NCI-H774 (cell line): Measurements from ENCODE around the gene AMZ1.

ENCODE experiments used
- DNase-seq: peaks from one replicate; lab custom pipeline; 2025; lab: John Stamatoyannopoulos, UW

The AMZ1 gene

DNA sequence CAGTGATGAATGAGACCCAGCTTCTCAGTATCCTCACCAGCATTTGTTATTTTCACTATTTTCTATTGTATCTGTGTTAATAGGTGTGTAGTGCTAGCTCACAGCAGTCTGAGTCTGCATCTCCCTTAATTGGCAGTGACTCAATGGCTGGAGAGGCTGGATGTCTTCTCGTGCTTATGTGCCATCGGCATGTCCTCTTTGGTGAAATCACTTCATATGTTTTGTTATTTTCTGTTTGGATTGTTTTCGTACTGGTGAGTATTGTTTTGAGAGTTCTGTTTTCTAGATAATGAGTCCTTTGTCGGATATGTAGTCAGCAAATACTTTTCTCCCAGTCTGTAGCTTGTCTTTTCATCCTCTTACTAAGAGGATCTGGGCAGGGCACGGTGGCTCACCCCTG lies 66.1 kb downstream of the AMZ1 start:
- DNase-seq, result no peak

- no peak for DNase-seq
Measured at GRCh38 chr7:2754912-2755311, 66.9 kb downstream of the AMZ1 start.

GRCh38 chr7:2755531-2755930 lies 67.5 kb downstream of the AMZ1 start:
- no peak for DNase-seq

GRCh38 chr7:2757361-2757903 lies 69.4 kb downstream of the AMZ1 start:
- no peak for DNase-seq

DNA sequence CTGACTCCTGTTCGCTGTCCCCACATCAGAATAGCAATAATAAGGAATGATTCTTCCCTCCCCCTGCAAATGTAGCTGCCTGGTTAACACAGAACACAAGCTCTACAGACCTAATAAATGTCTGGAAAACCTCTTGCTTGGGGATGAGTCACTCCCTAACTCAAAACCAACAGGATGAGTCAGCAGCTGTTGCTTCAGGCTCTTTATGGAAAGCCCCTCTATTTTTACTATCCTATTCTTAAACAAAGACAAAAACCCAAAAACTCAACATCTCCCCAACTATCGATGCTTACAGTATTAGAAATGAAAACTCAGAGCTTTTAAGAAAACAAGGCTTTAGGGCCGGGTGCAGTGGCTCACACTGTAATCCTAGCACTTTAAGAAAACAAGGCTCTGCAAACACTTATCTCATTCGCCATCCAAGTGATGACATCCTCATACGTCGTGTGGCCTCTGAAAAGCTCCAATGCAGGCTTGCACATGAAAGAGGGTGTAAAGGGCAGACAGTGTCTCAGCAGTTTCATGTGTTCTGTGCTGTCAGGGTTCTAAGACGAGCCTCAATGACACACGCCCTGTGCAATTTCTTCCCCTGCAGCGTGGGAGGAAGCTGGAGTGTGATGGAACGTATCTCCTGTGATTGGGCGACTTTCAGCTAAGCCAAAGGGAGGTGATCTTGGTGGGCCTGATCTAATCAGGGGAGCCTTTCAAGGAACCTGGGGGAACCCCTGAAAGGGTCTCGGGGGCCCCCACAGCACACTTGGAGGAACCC lies 70.1 kb downstream of the AMZ1 start:
- peak; percentile 28 for DNase-seq

DNA sequence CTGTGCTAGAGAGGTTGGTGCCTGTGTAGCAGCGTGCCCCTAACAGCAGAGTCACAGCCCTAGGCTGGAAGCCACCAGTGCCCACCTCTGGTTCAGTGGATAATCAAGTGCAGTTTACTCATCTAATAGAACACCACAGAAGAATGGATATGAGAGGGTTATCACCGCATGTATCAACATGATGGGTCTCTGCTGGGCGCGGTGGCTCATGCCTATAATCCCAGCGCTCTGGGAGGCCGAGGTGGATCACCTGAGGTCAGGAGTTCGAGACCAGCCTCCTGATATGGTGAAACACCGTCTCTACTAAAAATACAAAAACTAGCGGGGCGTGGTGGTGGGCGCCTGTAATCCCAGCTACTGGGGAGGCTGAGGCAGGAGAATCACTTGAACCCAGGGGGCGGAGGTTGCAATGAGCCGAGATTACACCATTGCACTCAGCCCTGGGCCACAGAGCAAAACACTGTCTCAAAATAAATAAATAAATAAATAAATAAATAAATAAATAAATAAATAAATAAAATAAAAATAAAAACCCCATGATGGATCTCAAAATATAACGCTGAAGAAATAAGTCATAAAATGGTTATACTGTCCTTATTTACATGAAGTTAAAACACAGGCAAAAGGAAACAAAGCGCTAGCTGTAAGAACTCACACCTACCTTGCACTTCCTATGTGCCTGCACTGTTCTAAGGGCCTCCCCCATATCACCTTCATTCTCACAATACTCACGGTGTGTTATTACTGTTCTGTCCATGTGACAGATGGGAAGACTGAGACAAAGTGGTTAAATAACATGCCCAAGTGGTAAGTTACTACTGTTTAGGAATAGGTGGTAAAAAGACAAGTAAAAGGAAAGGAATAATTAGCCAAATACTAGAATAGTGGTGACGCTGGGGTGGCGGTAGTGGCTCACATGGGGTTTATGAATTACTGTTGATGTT lies 70.9 kb downstream of the AMZ1 start:
- no peak for DNase-seq

DNA sequence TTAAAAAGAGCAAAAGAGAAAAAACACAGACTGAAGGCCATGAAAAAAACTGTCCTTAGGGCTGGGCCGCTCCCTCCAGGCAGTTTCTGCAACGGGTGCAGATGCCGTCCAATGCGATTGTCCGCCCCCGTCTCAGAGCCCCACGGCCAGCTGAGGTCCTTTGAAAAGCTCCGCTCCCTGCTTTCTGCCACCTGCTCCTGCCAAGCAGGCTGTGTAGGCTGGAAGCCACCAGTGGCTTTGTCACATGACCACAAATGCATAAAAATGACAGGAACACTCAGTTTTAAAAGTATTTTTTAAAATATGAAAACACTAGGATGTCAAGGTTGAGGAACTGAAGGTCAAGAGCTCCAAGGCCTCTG lies 71.7 kb downstream of the AMZ1 start:
- DNase-seq, result peak; percentile 58

- peak; percentile 58 for DNase-seq
Measured at GRCh38 chr7:2760098-2760889, 72.3 kb downstream of the AMZ1 start.

DNA sequence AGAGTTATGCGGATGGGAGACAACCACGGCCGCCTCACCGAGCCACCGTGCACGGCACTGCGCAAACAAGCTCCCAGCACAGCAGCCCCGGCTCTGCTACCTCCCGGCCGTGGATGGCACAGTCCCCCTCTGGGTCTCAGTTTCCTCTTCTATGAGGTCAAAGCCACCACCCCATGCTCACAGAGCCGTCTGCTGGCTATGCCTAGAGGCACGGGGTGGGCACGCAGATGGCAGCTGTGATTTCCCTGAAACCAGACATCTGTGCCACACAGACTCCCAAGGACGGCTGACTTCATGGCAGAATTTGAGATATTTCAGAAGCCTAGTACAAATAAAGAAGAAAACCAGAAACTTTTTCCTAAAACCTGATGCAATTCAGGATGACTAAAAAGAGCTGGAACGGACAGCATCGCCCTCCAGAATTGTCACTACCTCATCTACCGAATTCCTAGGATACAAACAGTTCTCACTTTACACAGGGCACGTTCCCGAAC lies 73.2 kb downstream of the AMZ1 start:
- no peak for DNase-seq

DNA sequence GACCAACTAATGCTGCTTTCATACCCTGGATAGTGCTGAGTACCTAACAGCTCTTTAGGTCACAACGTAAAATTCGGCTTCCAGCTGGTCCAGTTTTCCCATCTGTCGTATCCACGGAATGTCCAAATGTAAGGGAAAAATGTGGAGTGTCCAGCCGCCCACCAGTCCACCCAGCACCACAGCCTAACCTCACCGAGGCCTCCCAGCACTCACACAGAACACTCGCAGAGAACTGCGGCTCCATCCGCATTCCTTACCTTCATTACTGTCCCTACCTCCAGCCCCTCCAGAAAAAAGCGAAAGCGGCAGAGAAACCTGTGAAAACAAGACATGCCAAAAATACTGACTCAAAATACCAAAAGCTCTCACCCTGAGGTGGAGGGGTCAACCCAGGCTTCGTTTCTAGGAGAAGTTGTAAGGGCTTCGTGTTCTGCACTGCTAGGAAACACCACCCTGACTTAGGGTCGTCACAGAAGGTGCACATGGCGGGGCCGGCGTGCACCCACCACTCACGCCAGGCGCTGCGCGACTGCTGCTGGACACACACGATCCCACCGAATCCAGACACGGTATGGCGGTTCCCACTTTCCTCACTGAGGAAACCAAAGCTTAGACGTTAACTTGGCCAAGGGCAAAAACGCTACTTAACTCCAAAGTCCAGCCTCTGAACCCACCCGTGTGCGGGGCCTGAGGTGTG lies 73.9 kb downstream of the AMZ1 start:
- no peak for DNase-seq

DNA sequence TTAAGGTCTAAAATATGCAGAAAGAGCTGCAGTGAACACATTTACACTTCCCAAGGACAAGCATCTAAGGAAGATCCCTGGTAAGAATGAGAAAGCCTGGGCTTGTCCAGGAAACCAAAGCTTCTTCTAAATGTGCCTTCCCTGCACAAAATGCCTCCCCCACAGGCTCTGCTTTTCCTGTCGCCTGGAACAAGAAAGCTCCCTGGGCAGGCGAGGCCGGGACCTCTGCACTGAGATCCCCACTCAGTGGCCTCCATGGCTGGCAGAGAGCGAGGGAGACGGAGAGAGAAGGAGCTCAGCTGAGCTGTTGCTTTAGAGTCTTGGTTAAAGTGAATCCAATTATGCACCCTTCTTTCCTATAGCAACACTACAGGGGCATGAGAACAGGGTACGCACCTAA lies 75.6 kb downstream of the AMZ1 start:
- no peak for DNase-seq

DNA sequence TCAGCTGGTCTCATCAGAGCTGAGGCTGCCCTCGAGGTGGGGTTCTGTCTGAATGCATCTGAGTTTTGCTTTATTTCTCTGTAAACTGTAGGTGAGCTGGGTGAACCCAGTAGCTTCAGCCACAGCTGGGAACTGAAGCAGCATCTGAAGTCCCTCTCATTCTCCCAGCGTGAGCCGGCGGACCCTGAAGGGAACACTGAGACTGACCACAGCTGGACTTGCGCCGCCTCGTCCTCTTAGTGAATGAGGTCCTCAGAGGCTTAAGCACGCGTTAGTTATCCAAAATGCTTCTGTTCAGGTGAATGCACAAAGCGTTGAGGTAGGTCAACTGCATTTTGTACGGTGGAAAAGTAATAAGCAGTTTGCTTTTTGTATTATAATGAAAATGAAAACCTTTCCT lies 76.6 kb downstream of the AMZ1 start:
- DNase-seq, result no peak
